Measurements from ENCODE around the gene NCOR1. TPM values are rescaled to one million over a fixed set of nuclear protein-coding genes. Genes with fewer than 3 reads are reported as not detected.

The NCOR1 gene
- total and polyA plus RNA-seq, 2 experiments from 2014 or later: 102 to 132 TPM

DNA sequence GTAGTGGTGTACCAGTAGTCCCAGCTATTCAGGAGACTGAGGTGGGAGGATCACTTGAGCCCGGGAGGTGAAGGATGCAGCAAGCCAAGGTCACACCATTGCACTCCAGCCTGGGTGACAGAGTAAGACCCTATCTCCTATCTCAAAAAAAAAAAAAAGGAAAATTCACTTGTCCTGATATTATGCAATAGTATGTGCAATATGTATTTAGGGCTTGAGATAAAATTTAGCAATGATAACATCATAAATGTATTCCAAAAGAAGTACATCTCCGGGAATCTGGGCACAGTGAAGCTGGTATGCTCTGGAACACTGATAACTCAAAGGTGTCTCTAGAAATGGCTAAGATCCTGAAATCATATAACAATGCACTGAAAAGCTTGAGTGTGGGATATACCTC is 74.5 kb downstream of the NCOR1 start:
- no peaks in the 10 kb centered on the region for H3K27me3 ChIP-seq (ENCODE audit: insufficient read depth)
- no peak overlapping the region for H3K4me3 Mint-ChIP-seq
- H4K20me1 ChIP-seq (replicated peaks; ENCODE audit: insufficient read depth): no peaks in the 10 kb centered on the region
- H3K4me2 ChIP-seq: no peak overlapping the region
- no peaks in the 10 kb centered on the region for H3K4me1 Mint-ChIP-seq
- peaks cover 3% of the 10 kb centered on the region; the same call in 1 of the 3 replicates for H3K9me3 Mint-ChIP-seq
- peaks cover 43% of the 10 kb centered on the region for H3K36me3 Mint-ChIP-seq (ENCODE audit: low read depth)
- H2AFZ ChIP-seq: no peak overlapping the region
- H3K27ac ChIP-seq (ENCODE audit: low read depth): no peak overlapping the region
- no peak overlapping the region for H3K27ac Mint-ChIP-seq
- DNase-seq (ENCODE audit: low spot score): no peak
- TF ChIP-seq ZNF331 (CRISPR knock-in tag; IDR thresholded peaks at IDR 0.05; ENCODE audit: low read depth): no peak
- TF ChIP-seq, protein P1, sequence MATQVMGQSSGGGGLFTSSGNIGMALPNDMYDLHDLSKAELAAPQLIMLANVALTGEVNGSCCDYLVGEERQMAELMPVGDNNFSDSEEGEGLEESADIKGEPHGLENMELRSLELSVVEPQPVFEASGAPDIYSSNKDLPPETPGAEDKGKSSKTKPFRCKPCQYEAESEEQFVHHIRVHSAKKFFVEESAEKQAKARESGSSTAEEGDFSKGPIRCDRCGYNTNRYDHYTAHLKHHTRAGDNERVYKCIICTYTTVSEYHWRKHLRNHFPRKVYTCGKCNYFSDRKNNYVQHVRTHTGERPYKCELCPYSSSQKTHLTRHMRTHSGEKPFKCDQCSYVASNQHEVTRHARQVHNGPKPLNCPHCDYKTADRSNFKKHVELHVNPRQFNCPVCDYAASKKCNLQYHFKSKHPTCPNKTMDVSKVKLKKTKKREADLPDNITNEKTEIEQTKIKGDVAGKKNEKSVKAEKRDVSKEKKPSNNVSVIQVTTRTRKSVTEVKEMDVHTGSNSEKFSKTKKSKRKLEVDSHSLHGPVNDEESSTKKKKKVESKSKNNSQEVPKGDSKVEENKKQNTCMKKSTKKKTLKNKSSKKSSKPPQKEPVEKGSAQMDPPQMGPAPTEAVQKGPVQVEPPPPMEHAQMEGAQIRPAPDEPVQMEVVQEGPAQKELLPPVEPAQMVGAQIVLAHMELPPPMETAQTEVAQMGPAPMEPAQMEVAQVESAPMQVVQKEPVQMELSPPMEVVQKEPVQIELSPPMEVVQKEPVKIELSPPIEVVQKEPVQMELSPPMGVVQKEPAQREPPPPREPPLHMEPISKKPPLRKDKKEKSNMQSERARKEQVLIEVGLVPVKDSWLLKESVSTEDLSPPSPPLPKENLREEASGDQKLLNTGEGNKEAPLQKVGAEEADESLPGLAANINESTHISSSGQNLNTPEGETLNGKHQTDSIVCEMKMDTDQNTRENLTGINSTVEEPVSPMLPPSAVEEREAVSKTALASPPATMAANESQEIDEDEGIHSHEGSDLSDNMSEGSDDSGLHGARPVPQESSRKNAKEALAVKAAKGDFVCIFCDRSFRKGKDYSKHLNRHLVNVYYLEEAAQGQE (IDR thresholded peaks at IDR 0.05; ENCODE audit: unreplicated experiment): no peak
- TF ChIP-seq ZNF114 (CRISPR knock-in tag; IDR thresholded peaks at IDR 0.05): no peak
- no peak for TF ChIP-seq JUNB (IDR thresholded peaks at IDR 0.05; ENCODE audit: unreplicated experiment)
- TF ChIP-seq, protein P2, sequence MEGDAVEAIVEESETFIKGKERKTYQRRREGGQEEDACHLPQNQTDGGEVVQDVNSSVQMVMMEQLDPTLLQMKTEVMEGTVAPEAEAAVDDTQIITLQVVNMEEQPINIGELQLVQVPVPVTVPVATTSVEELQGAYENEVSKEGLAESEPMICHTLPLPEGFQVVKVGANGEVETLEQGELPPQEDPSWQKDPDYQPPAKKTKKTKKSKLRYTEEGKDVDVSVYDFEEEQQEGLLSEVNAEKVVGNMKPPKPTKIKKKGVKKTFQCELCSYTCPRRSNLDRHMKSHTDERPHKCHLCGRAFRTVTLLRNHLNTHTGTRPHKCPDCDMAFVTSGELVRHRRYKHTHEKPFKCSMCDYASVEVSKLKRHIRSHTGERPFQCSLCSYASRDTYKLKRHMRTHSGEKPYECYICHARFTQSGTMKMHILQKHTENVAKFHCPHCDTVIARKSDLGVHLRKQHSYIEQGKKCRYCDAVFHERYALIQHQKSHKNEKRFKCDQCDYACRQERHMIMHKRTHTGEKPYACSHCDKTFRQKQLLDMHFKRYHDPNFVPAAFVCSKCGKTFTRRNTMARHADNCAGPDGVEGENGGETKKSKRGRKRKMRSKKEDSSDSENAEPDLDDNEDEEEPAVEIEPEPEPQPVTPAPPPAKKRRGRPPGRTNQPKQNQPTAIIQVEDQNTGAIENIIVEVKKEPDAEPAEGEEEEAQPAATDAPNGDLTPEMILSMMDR (conservative IDR thresholded peaks at IDR 0.05; ENCODE audit: low read depth in 2 of 2): no peak
- no peak overlapping the region for H3K4me3 ChIP-seq
- H3K4me1 ChIP-seq (ENCODE audit: insufficient read depth): no peaks in the 10 kb centered on the region
- no peak for ATAC-seq
- H3K79me2 ChIP-seq (replicated peaks; ENCODE audit: insufficient read depth): no peaks in the 10 kb centered on the region
- no peaks in the 10 kb centered on the region for H3K9me2 ChIP-seq (ENCODE audit: insufficient read depth)
- no peaks in the 10 kb centered on the region for H3F3A ChIP-seq (replicated peaks; ENCODE audit: low read depth)
- peaks cover 11% of the 10 kb centered on the region for H3K27me3 Mint-ChIP-seq (ENCODE audit: insufficient read depth, low read depth, poor library complexity)
- H3K36me3 ChIP-seq (ENCODE audit: insufficient read depth): peaks cover 23% of the 10 kb centered on the region; the same call in 1 of the 2 replicates

DNA sequence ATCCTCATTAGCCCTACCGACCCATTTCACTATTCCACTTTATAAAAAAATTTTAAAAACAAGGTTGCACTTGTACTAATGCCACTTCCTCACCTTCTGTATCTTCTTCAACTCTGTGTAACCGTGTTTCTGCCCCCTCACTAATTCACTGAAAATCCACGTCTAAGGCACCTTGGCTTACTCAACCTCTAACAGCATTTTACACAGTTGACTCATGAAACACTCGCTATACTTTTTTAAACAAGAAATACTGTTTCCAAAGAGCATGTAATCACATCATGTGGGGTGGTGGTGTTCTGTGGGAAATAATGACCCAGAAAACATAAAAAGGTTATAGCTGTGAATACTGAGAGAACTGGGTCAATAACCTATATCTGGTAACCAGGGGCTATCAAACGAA is 79.9 kb downstream of the NCOR1 start:
- DNase-seq (ENCODE audit: low spot score) (no peak), ATAC-seq (no peak)
- peaks cover 13% of the 10 kb centered on the region for H3K36me3 ChIP-seq (ENCODE audit: insufficient read depth)
- Mint-ChIP-seq H3K36me3 (ENCODE audit: low read depth) (peaks cover 27% of the 10 kb centered on the region; the same call in 2 of the 3 replicates), H3K9me3 (no peaks in the 10 kb centered on the region), H3K27me3 (ENCODE audit: insufficient read depth, low read depth, poor library complexity) (peaks cover 7% of the 10 kb centered on the region), H3K27ac (no peak overlapping the region), H3K4me3 (no peak overlapping the region), H3K4me1 (no peaks in the 10 kb centered on the region)
- no peaks in the 10 kb centered on the region; the same call in 1 of the 2 replicates for H4K20me1 ChIP-seq (replicated peaks; ENCODE audit: insufficient read depth)
- no peaks in the 10 kb centered on the region for H3K4me1 ChIP-seq (ENCODE audit: insufficient read depth)
- no peaks in the 10 kb centered on the region for H3K27me3 ChIP-seq (ENCODE audit: insufficient read depth)
- no peaks in the 10 kb centered on the region for H3F3A ChIP-seq (replicated peaks; ENCODE audit: low read depth)
- no peaks in the 10 kb centered on the region for H3K9me2 ChIP-seq (ENCODE audit: insufficient read depth)
- no peak overlapping the region for H3K4me3 ChIP-seq
- no peak for TF ChIP-seq NANOG (IDR thresholded peaks at IDR 0.05; ENCODE audit: borderline replicate concordance)
- TF ChIP-seq CREB1 (CRISPR knock-in tag; IDR thresholded peaks at IDR 0.05; ENCODE audit: low read depth): no peak
- TF ChIP-seq ZNF114 (CRISPR knock-in tag; IDR thresholded peaks at IDR 0.05): no peak
- TF ChIP-seq, protein P3, sequence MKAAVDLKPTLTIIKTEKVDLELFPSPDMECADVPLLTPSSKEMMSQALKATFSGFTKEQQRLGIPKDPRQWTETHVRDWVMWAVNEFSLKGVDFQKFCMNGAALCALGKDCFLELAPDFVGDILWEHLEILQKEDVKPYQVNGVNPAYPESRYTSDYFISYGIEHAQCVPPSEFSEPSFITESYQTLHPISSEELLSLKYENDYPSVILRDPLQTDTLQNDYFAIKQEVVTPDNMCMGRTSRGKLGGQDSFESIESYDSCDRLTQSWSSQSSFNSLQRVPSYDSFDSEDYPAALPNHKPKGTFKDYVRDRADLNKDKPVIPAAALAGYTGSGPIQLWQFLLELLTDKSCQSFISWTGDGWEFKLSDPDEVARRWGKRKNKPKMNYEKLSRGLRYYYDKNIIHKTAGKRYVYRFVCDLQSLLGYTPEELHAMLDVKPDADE (IDR thresholded peaks at IDR 0.05): no peak
- TF ChIP-seq ZNF331 (CRISPR knock-in tag; IDR thresholded peaks at IDR 0.05; ENCODE audit: low read depth): no peak
- TF ChIP-seq POLR2AphosphoS5 (IDR thresholded peaks at IDR 0.05; ENCODE audit: low read depth): no peak
- no peak for TF ChIP-seq JUNB (IDR thresholded peaks at IDR 0.05; ENCODE audit: unreplicated experiment)
- no peaks in the 10 kb centered on the region for H3K79me2 ChIP-seq (replicated peaks; ENCODE audit: insufficient read depth)
- H2AFZ ChIP-seq: no peak overlapping the region
- H3K27ac ChIP-seq (ENCODE audit: low read depth): no peak overlapping the region
- H3K4me2 ChIP-seq: no peak overlapping the region

All from GM23338 (cell line).